ENCODE measurements around the gene ABCB9.

DNA sequence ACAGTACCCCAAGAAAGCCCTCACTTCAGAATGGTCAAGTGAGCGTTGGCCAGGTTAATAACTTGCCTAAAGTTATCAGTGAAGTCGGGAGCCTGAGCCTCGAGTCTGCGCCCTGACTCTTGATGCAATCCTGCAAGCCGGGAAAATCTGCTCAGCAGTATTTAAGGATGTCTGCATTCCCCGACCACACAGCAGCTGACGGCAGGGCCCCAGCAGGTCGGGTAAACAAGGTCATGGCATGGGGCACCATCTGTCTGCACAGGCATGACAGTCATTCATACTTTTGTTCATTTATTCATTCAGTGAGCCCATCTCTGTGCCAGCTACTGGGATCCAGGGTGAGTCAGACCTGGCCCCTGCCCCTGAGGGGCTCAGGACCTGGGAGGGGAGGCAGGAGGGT is 11.1 kb downstream of the ABCB9 start:
- TF ChIP-seq, protein P1, sequence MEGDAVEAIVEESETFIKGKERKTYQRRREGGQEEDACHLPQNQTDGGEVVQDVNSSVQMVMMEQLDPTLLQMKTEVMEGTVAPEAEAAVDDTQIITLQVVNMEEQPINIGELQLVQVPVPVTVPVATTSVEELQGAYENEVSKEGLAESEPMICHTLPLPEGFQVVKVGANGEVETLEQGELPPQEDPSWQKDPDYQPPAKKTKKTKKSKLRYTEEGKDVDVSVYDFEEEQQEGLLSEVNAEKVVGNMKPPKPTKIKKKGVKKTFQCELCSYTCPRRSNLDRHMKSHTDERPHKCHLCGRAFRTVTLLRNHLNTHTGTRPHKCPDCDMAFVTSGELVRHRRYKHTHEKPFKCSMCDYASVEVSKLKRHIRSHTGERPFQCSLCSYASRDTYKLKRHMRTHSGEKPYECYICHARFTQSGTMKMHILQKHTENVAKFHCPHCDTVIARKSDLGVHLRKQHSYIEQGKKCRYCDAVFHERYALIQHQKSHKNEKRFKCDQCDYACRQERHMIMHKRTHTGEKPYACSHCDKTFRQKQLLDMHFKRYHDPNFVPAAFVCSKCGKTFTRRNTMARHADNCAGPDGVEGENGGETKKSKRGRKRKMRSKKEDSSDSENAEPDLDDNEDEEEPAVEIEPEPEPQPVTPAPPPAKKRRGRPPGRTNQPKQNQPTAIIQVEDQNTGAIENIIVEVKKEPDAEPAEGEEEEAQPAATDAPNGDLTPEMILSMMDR (IDR thresholded peaks at IDR 0.05): no peak
- TF ChIP-seq ZFX (IDR thresholded peaks at IDR 0.05; ENCODE audit: borderline replicate concordance): no peak
